ENCODE results near the gene GALNT6.
A peak's percentile ranks its signal among the peaks of the same experiment; 100 is the strongest.

GALNT6 gene

GRCh38 chr12:51391283-51392123 lies at the start of gene GALNT6:
Gene GALNT6 (minus strand): TSS chr12:51391406. CDS start chr12:51379781, 11,625 bp downstream.
- no peak within 1 kb of the TSS for H3K27ac ChIP-seq (ENCODE audit: low read length)
- peak within 1 kb of the TSS in 1 of 2 donors; percentile 20 for H3K9ac ChIP-seq (ENCODE audit: low read length in 2 of 2)
- peaks cover 8% of the 10 kb centered on the region for H3K4me1 ChIP-seq (ENCODE audit: control insufficient read depth, insufficient read depth, low read length)

GRCh38 chr12:51439330-51439729 lies 48.1 kb upstream of the GALNT6 start:
- no peak overlapping the region for H3K27ac ChIP-seq (ENCODE audit: low read length)
- H3K27me3 ChIP-seq (ENCODE audit: control insufficient read depth in 1 of 2, insufficient read depth in 2 of 2, low read length in 2 of 2) = no peaks in the 10 kb centered on the region
- H3K9me3 ChIP-seq (ENCODE audit: control insufficient read depth in 2 of 2, low read length in 2 of 2) = no peaks in the 10 kb centered on the region
- no peak overlapping the region for H3K9ac ChIP-seq (ENCODE audit: low read length in 2 of 2)
- H3K36me3 ChIP-seq (ENCODE audit: control insufficient read depth in 2 of 2, insufficient read depth in 2 of 2, low read length in 2 of 2) = no peaks in the 10 kb centered on the region
- H3K4me1 ChIP-seq (ENCODE audit: control insufficient read depth, insufficient read depth, low read length) = no peaks in the 10 kb centered on the region
- H3K4me3 ChIP-seq (ENCODE audit: low read length in 2 of 2) = no peak overlapping the region

More at GRCh38 chr12:51391283-51392123, at the start of gene GALNT6:
- H3K4me3 ChIP-seq (ENCODE audit: low read length in 2 of 2) = peak within 1 kb of the TSS; percentile 51 to 64
- H3K9me3 ChIP-seq (ENCODE audit: control insufficient read depth in 2 of 2, low read length in 2 of 2) = no peaks in the 10 kb centered on the region
- H3K36me3 ChIP-seq (ENCODE audit: control insufficient read depth in 2 of 2, insufficient read depth in 2 of 2, low read length in 2 of 2) = no peaks in the 10 kb centered on the region
- H3K27me3 ChIP-seq (ENCODE audit: control insufficient read depth in 1 of 2, insufficient read depth in 2 of 2, low read length in 2 of 2) = peaks cover 9 to 24% of the 10 kb centered on the region in 2 donors

GRCh38 chr12:51437431-51437830 lies 46.2 kb upstream of the GALNT6 start:
- H3K36me3 ChIP-seq (ENCODE audit: control insufficient read depth in 2 of 2, insufficient read depth in 2 of 2, low read length in 2 of 2) = no peaks in the 10 kb centered on the region
- H3K9ac ChIP-seq (ENCODE audit: low read length in 2 of 2) = no peak overlapping the region
- H3K9me3 ChIP-seq (ENCODE audit: control insufficient read depth in 2 of 2, low read length in 2 of 2) = no peaks in the 10 kb centered on the region
- no peaks in the 10 kb centered on the region for H3K27me3 ChIP-seq (ENCODE audit: control insufficient read depth in 1 of 2, insufficient read depth in 2 of 2, low read length in 2 of 2)
- H3K4me3 ChIP-seq (ENCODE audit: low read length in 2 of 2) = no peak overlapping the region
- no peaks in the 10 kb centered on the region for H3K4me1 ChIP-seq (ENCODE audit: control insufficient read depth, insufficient read depth, low read length)
- no peak overlapping the region for H3K27ac ChIP-seq (ENCODE audit: low read length)

- H3K27ac ChIP-seq (ENCODE audit: low read length) = no peak overlapping the region
- no peak overlapping the region for H3K9ac ChIP-seq (ENCODE audit: low read length in 2 of 2)
- H3K36me3 ChIP-seq (ENCODE audit: control insufficient read depth in 2 of 2, insufficient read depth in 2 of 2, low read length in 2 of 2) = no peaks in the 10 kb centered on the region
- no peaks in the 10 kb centered on the region for H3K4me1 ChIP-seq (ENCODE audit: control insufficient read depth, insufficient read depth, low read length)
- H3K27me3 ChIP-seq (ENCODE audit: control insufficient read depth in 1 of 2, insufficient read depth in 2 of 2, low read length in 2 of 2) = peaks cover 0 to 2% of the 10 kb centered on the region in 2 donors
- H3K9me3 ChIP-seq (ENCODE audit: control insufficient read depth in 2 of 2, low read length in 2 of 2) = no peaks in the 10 kb centered on the region
- no peak overlapping the region for H3K4me3 ChIP-seq (ENCODE audit: low read length in 2 of 2)
Observed at GRCh38 chr12:51434305-51434704, 43.1 kb upstream of the GALNT6 start.

GRCh38 chr12:51432921-51433320 lies 41.7 kb upstream of the GALNT6 start:
- H3K36me3 ChIP-seq (ENCODE audit: control insufficient read depth in 2 of 2, insufficient read depth in 2 of 2, low read length in 2 of 2) = no peaks in the 10 kb centered on the region
- H3K27me3 ChIP-seq (ENCODE audit: control insufficient read depth in 1 of 2, insufficient read depth in 2 of 2, low read length in 2 of 2) = peaks cover 0 to 2% of the 10 kb centered on the region in 2 donors
- no peak overlapping the region for H3K27ac ChIP-seq (ENCODE audit: low read length)
- no peaks in the 10 kb centered on the region for H3K9me3 ChIP-seq (ENCODE audit: control insufficient read depth in 2 of 2, low read length in 2 of 2)
- no peak overlapping the region for H3K4me3 ChIP-seq (ENCODE audit: low read length in 2 of 2)
- H3K4me1 ChIP-seq (ENCODE audit: control insufficient read depth, insufficient read depth, low read length) = no peaks in the 10 kb centered on the region
- no peak overlapping the region for H3K9ac ChIP-seq (ENCODE audit: low read length in 2 of 2)

- Histone ChIP-seq H3K36me3 (ENCODE audit: control insufficient read depth in 2 of 2, insufficient read depth in 2 of 2, low read length in 2 of 2) (no peaks in the 10 kb centered on the region), H3K4me1 (ENCODE audit: control insufficient read depth, insufficient read depth, low read length) (no peaks in the 10 kb centered on the region), H3K27me3 (ENCODE audit: control insufficient read depth in 1 of 2, insufficient read depth in 2 of 2, low read length in 2 of 2) (peaks cover 0 to 2% of the 10 kb centered on the region in 2 donors), H3K9ac (ENCODE audit: low read length in 2 of 2) (no peak overlapping the region), H3K27ac (ENCODE audit: low read length) (no peak overlapping the region), H3K4me3 (ENCODE audit: low read length in 2 of 2) (no peak overlapping the region), H3K9me3 (ENCODE audit: control insufficient read depth in 2 of 2, low read length in 2 of 2) (no peaks in the 10 kb centered on the region)
Observed at GRCh38 chr12:51430196-51430895, 39.1 kb upstream of the GALNT6 start.

GRCh38 chr12:51429700-51430099 lies 38.5 kb upstream of the GALNT6 start:
- H3K9me3 ChIP-seq (ENCODE audit: control insufficient read depth in 2 of 2, low read length in 2 of 2) = no peaks in the 10 kb centered on the region
- H3K27me3 ChIP-seq (ENCODE audit: control insufficient read depth in 1 of 2, insufficient read depth in 2 of 2, low read length in 2 of 2) = peaks cover 0 to 2% of the 10 kb centered on the region in 2 donors
- no peaks in the 10 kb centered on the region for H3K36me3 ChIP-seq (ENCODE audit: control insufficient read depth in 2 of 2, insufficient read depth in 2 of 2, low read length in 2 of 2)
- no peak overlapping the region for H3K27ac ChIP-seq (ENCODE audit: low read length)
- no peak overlapping the region for H3K4me3 ChIP-seq (ENCODE audit: low read length in 2 of 2)
- no peak overlapping the region for H3K9ac ChIP-seq (ENCODE audit: low read length in 2 of 2)
- H3K4me1 ChIP-seq (ENCODE audit: control insufficient read depth, insufficient read depth, low read length) = peaks cover 2% of the 10 kb centered on the region

GRCh38 chr12:51428256-51428655 lies 37.0 kb upstream of the GALNT6 start:
- H3K4me1 ChIP-seq (ENCODE audit: control insufficient read depth, insufficient read depth, low read length) = peaks cover 7% of the 10 kb centered on the region
- no peak overlapping the region for H3K4me3 ChIP-seq (ENCODE audit: low read length in 2 of 2)
- no peak overlapping the region for H3K27ac ChIP-seq (ENCODE audit: low read length)
- H3K9me3 ChIP-seq (ENCODE audit: control insufficient read depth in 2 of 2, low read length in 2 of 2) = no peaks in the 10 kb centered on the region
- H3K9ac ChIP-seq (ENCODE audit: low read length in 2 of 2) = no peak overlapping the region
- no peaks in the 10 kb centered on the region for H3K36me3 ChIP-seq (ENCODE audit: control insufficient read depth in 2 of 2, insufficient read depth in 2 of 2, low read length in 2 of 2)
- peaks cover 0 to 2% of the 10 kb centered on the region in 2 donors for H3K27me3 ChIP-seq (ENCODE audit: control insufficient read depth in 1 of 2, insufficient read depth in 2 of 2, low read length in 2 of 2)

GRCh38 chr12:51424662-51425539 lies 33.7 kb upstream of the GALNT6 start, which contains the start of gene SLC4A8:
Gene SLC4A8 (plus strand): TSS chr12:51424831. CDS start chr12:51424988, 157 bp downstream.
- Histone ChIP-seq H3K9ac (ENCODE audit: low read length in 2 of 2) (peak within 1 kb of the TSS in 1 of 2 donors; percentile 2), H3K4me1 (ENCODE audit: control insufficient read depth, insufficient read depth, low read length) (peaks cover 7% of the 10 kb centered on the region), H3K9me3 (ENCODE audit: control insufficient read depth in 2 of 2, low read length in 2 of 2) (no peaks in the 10 kb centered on the region), H3K27me3 (ENCODE audit: control insufficient read depth in 1 of 2, insufficient read depth in 2 of 2, low read length in 2 of 2) (peaks cover 3 to 8% of the 10 kb centered on the region in 2 donors), H3K27ac (ENCODE audit: low read length) (no peak within 1 kb of the TSS), H3K4me3 (ENCODE audit: low read length in 2 of 2) (peak within 1 kb of the TSS; percentile 36 to 77), H3K36me3 (ENCODE audit: control insufficient read depth in 2 of 2, insufficient read depth in 2 of 2, low read length in 2 of 2) (no peaks in the 10 kb centered on the region)

GRCh38 chr12:51424094-51424661 lies 33.0 kb upstream of the GALNT6 start:
- H3K27me3 ChIP-seq (ENCODE audit: control insufficient read depth in 1 of 2, insufficient read depth in 2 of 2, low read length in 2 of 2) = peaks cover 3 to 10% of the 10 kb centered on the region in 2 donors
- H3K27ac ChIP-seq (ENCODE audit: low read length) = no peak overlapping the region
- peaks cover 7% of the 10 kb centered on the region for H3K4me1 ChIP-seq (ENCODE audit: control insufficient read depth, insufficient read depth, low read length)
- no peak overlapping the region for H3K9ac ChIP-seq (ENCODE audit: low read length in 2 of 2)
- no peaks in the 10 kb centered on the region for H3K36me3 ChIP-seq (ENCODE audit: control insufficient read depth in 2 of 2, insufficient read depth in 2 of 2, low read length in 2 of 2)
- no peaks in the 10 kb centered on the region for H3K9me3 ChIP-seq (ENCODE audit: control insufficient read depth in 2 of 2, low read length in 2 of 2)
- H3K4me3 ChIP-seq (ENCODE audit: low read length in 2 of 2) = peak overlapping the region; percentile 36 to 77
